ENCODE results near the gene COX20.
A peak's percentile ranks its signal among the peaks of the same experiment; 100 is the strongest.

The COX20 gene

GRCh38 chr1:244804841-244805240 lies 30.6 kb upstream of the COX20 start:
- H3K4me3 ChIP-seq (ENCODE audit: low read length), result no peak overlapping the region
- no peak for DNase-seq (ENCODE audit: low read depth)
- TF ChIP-seq CTCF (conservative IDR thresholded peaks at IDR 0.05; ENCODE audit: low read length), result no peak

GRCh38 chr1:244807138-244807537 lies 28.3 kb upstream of the COX20 start:
- no peak for DNase-seq (ENCODE audit: low read depth)
- no peak overlapping the region for H3K4me3 ChIP-seq (ENCODE audit: low read length)
- TF ChIP-seq CTCF (conservative IDR thresholded peaks at IDR 0.05; ENCODE audit: low read length), result no peak

- no peak overlapping the region for H3K4me3 ChIP-seq (ENCODE audit: low read length)
- no peak for DNase-seq (ENCODE audit: low read depth)
- TF ChIP-seq CTCF (conservative IDR thresholded peaks at IDR 0.05; ENCODE audit: low read length), result no peak
These were observed 25.2 kb upstream of the COX20 start for GRCh38 chr1:244810221-244810620.

- H3K4me3 ChIP-seq (ENCODE audit: low read length), result no peak overlapping the region
- TF ChIP-seq CTCF (conservative IDR thresholded peaks at IDR 0.05; ENCODE audit: low read length), result no peak
- no peak for DNase-seq (ENCODE audit: low read depth)
These were observed 22.1 kb upstream of the COX20 start for GRCh38 chr1:244813327-244813726.

- no peak for TF ChIP-seq CTCF (conservative IDR thresholded peaks at IDR 0.05; ENCODE audit: low read length)
- peak overlapping the region; percentile 24 for H3K4me3 ChIP-seq (ENCODE audit: low read length)
- no peak for DNase-seq (ENCODE audit: low read depth)
These were observed 19.8 kb upstream of the COX20 start for GRCh38 chr1:244815600-244816099.

- TF ChIP-seq CTCF (conservative IDR thresholded peaks at IDR 0.05; ENCODE audit: low read length), result no peak
- DNase-seq (ENCODE audit: low read depth), result no peak
- no peak overlapping the region for H3K4me3 ChIP-seq (ENCODE audit: low read length)
These were observed 18.0 kb upstream of the COX20 start for GRCh38 chr1:244817415-244817894.

- no peak for DNase-seq (ENCODE audit: low read depth)
- TF ChIP-seq CTCF (conservative IDR thresholded peaks at IDR 0.05; ENCODE audit: low read length), result no peak
- H3K4me3 ChIP-seq (ENCODE audit: low read length), result no peak overlapping the region
These were observed 15.3 kb upstream of the COX20 start for GRCh38 chr1:244820131-244820530.
